HepG2 (cell line): ENCODE results near the gene AAR2.

ENCODE experiments used
- KLF12 ChIP-seq: sonication (generic); formaldehyde crosslinking; IDR thresholded peaks from 2 replicates; pipeline ENCODE4 v1.4.0; 2020; ENCODE audit warnings: missing genetic modification reagents, borderline replicate concordance
- ZNF572 ChIP-seq: sonication (generic); formaldehyde crosslinking; IDR thresholded peaks from 2 replicates; pipeline ENCODE4 v1.5.1; 2020; ENCODE audit warnings: mild to moderate bottlenecking, missing genetic modification reagents

DNA sequence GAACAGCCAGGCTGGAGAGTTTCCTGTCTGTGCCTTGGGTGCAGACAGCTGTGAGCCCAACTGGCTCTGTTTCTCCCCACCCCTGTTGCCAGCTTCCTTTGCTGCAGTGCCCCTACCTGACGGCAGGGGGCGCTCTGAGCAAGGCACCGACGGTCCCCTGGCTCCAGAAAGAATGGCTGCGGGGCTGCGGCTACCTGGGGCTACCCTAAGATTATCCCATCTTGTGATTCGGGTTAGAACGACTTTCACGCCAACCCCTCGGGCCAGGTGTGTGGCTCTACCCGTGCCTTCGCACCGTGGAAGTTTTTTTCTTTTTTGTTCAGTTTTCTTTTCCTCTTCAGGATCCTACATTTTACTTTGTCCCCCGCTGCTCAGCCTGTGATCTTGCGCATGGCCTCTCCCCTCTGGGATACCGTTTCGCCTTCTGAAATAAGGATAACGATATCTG is 33.4 kb upstream of the AAR2 start:
- TF ChIP-seq KLF12 (no peak), ZNF572 (CRISPR knock-in tag) (no peak)
